C4-2B (cell line): ENCODE data around the gene MYL5.

Source experiments
- H3K27ac ChIP-seq: fragments of 450-650 bp; 2 replicates; pipeline ENCODE4 v1.5.1; 2017
- ZFX ChIP-seq: fragments of 450-650 bp; IDR thresholded peaks from 2 replicates; pipeline ENCODE4 v1.6.1; 2017
- TF ChIP-seq, protein P1 (sequence below): fragments of 450-650 bp; conservative IDR thresholded peaks from 2 replicates; pipeline ENCODE4 v1.5.1; 2017; ENCODE audit warnings: mild to moderate bottlenecking

Gene MYL5

DNA sequence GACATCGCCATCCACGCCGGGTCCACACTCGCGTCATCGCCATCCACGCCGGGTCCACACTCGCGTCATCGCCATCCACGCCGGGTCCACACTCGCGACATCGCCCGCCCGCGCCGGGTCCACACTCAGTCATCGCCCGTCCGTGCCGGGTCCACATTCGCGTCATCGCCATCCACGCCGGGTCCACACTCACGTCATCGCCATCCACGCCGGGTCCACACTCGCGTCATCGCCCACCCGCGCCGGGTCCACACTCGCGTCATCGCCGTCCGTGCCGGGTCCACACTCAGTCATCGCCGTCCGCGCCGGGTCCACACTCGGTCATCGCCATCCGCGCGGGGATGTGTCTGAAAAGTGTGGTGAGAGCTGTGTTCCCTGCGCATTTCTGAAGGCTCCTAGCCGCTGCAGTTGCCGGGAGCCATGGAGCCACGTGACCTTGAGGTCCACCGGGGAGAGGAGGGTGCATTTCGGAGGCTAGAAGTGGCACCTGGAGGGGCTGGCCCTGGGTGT lies 48.6 kb downstream of the MYL5 start:
- H3K27ac ChIP-seq, result no peak overlapping the region
- TF ChIP-seq, protein P1, sequence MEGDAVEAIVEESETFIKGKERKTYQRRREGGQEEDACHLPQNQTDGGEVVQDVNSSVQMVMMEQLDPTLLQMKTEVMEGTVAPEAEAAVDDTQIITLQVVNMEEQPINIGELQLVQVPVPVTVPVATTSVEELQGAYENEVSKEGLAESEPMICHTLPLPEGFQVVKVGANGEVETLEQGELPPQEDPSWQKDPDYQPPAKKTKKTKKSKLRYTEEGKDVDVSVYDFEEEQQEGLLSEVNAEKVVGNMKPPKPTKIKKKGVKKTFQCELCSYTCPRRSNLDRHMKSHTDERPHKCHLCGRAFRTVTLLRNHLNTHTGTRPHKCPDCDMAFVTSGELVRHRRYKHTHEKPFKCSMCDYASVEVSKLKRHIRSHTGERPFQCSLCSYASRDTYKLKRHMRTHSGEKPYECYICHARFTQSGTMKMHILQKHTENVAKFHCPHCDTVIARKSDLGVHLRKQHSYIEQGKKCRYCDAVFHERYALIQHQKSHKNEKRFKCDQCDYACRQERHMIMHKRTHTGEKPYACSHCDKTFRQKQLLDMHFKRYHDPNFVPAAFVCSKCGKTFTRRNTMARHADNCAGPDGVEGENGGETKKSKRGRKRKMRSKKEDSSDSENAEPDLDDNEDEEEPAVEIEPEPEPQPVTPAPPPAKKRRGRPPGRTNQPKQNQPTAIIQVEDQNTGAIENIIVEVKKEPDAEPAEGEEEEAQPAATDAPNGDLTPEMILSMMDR, result no peak
- TF ChIP-seq ZFX, result no peak

DNA sequence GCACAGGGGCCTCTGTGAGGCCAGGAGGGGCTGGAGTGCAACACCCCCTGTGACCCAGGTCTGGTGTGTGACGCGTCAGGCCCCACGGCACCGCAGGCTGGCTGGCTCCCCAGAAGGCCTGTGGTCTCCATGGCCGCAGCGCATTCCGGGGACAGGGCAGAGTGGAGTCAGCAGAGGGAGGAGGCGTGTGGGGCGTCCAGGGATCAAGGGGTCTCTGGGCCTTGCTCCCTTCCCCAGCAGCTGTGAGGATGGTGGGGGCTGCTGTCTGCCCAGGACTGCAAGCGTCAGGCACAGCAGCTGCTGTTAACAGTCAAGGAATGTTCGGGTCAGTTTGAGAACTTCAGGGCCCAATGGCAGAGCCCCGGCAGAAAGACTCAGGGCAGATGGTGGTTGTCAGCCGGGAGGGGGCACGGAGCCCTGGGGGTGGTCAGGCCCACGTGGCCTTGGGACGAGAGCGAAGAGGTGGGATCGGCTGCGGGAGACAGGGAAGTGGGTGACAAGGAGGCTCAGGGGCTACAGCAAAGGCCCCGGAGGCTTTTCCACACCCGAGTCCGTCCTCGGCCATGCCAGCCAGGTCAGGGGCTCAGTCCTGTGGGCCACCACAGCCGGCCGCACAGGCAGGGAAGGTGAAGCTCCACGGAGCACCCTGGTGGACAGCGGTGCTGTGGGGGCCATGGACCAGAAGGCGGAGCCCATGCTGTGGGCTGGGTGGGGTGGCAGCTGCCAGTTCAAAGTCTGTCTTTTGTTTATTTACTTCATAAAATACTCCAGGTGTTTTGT lies 49.6 kb downstream of the MYL5 start:
- no peak for TF ChIP-seq ZFX
- TF ChIP-seq, protein P1, result no peak
- no peak overlapping the region for H3K27ac ChIP-seq

DNA sequence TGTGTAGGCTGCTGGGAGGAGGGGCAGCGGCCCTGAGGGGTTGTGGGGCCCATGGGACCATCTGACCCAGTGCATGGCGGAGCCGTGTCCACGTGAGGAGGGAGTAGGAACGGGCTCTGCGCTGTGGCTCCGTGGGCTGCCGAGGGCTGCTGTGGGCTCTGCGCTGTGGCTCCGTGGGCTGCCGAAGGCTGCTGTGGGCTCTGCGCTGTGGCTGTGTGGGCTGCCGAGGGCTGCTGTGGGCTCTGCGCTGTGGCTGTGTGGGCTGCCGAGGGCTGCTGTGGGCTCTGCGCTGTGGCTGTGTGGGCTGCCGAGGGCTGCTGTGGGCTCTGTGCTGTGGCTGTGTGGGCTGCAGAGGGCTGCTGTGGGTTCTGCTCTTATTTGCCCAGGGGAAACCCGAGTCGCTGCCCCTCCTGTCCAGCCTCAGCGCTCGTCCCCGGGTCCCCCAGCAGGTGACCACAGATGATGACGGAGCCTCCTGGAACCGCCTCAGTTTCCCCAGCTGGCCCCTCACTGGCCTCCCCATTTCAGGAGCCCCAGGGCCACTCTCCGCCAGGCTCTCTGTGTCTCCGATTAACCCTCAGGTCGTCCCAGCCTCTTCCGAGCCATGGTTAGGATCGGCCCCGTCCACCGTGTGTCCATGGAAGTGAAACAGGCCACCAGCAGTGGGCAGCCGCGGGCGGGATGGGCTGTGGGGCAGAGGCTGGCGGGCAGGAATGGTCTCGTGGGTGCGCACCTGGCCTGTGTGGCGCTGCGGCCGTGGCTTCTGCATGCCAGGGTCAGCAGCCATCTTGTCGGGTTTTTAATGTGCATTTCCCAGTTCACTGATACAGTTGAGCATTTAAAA lies 51.3 kb downstream of the MYL5 start:
- TF ChIP-seq, protein P1, result no peak
- no peak for TF ChIP-seq ZFX
- no peak overlapping the region for H3K27ac ChIP-seq

DNA sequence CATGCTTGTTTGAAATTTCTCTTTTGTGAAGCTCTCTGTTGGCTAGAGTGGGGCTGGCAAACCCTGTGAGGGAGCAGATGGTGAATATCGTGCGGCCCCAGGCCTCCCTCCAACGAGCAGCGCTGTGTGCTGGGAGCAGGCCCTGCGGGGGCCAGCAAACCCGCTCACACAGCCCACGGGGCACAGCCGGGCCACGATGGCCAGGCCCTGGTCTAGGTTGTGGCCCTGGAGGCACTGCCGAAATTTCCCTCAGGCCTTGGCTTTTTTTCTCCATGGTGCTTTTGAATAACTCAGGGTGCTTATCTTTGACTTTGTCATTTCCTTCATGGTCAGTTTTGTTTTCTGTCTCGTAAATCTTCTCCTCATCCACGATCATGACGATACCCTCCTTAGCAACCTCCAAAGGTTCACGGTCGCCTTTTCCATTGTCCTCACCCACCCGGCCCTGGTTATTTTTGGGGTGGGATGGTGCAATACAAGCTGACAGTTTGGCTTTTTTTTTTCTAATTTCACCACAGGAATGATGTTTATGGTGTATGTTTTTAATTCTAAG lies 52.0 kb downstream of the MYL5 start:
- H3K27ac ChIP-seq, result no peak overlapping the region
- TF ChIP-seq ZFX, result no peak
- TF ChIP-seq, protein P1, result no peak

DNA sequence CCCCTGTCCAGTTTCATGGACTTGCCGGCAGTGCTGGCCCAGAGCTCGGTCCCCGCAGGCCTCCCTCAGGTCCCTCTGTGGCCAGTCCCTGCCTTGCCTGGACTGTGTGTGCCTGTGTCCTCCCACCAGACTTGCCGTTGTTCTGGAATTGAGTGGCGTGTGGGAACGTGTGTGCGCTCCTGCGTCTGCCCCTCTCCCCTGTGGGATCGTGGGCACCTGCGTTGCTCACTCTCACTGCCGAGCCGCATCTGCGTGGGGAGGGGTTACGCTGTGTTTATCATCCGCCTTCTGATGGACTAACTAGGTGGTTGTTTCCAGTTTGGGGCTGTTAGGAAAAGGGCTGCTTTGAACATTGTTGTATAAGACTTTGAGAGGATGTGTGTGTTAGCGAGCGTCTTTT lies 52.5 kb downstream of the MYL5 start:
- H3K27ac ChIP-seq, result no peak overlapping the region
- no peak for TF ChIP-seq ZFX
- TF ChIP-seq, protein P1, result no peak

DNA sequence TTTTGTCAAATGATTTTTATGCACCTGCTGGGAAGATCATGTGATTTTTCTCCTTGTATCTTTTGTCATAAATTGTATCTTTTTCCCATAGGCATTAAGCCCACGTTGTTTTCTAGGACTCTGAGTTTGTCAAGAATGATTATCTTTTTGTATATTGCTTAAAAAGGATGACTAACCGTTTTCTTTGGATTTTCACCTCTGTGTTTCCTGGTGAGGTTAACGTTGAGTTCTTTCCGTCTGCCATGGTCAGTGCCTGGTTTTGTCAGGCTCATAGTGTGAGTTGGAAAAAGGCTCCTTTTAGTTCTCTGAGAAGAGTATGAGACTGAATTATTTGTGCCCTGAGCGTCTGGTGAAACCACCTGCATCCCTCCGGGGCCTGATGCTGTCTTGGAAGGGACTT lies 53.2 kb downstream of the MYL5 start:
- TF ChIP-seq, protein P1, result no peak
- TF ChIP-seq ZFX, result no peak

More for the DNA sequence above, 53.2 kb downstream of the MYL5 start:
- H3K27ac ChIP-seq, result no peak overlapping the region
